ENCODE data around the gene AGAP3.

DNA sequence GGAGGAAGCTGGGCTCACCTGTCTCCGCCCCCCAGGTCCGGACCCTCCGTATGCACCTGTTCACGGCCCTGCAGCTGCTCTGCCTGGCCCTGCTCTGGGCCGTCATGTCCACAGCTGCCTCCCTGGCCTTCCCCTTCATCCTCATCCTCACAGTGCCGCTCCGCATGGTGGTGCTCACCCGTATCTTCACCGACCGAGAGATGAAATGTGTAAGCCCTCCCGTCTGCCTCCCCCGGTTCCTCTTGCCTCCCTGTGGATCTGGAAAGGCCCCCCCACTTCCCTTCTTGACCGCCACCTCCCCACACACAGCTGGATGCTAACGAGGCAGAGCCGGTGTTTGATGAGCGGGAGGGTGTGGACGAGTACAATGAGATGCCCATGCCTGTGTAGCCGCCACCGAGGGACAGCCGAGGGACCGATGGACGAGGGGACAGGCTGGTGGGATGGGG, 10.3 kb upstream of the AGAP3 start:
- TF ChIP-seq EZH2 (IDR thresholded peaks at IDR 0.05; ENCODE audit: borderline replicate concordance, insufficient read depth, low read depth, low read length, poor library complexity, severe bottlenecking), result no peak
- TF ChIP-seq, protein P1, sequence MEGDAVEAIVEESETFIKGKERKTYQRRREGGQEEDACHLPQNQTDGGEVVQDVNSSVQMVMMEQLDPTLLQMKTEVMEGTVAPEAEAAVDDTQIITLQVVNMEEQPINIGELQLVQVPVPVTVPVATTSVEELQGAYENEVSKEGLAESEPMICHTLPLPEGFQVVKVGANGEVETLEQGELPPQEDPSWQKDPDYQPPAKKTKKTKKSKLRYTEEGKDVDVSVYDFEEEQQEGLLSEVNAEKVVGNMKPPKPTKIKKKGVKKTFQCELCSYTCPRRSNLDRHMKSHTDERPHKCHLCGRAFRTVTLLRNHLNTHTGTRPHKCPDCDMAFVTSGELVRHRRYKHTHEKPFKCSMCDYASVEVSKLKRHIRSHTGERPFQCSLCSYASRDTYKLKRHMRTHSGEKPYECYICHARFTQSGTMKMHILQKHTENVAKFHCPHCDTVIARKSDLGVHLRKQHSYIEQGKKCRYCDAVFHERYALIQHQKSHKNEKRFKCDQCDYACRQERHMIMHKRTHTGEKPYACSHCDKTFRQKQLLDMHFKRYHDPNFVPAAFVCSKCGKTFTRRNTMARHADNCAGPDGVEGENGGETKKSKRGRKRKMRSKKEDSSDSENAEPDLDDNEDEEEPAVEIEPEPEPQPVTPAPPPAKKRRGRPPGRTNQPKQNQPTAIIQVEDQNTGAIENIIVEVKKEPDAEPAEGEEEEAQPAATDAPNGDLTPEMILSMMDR (IDR thresholded peaks at IDR 0.05), result no peak
